Activated T-helper 1 cell treated with anti-CD3 and anti-CD28 coated beads, Interleukin-12 subunit alpha, Interleukin-12 subunit beta, Interleukin-2, Interleukin-4 antibody, amounts not matched to agents 30 ng/mL and 10 ng/mL and 1 ng/mL, durations not matched to agents 14 hours and 24 hours and 36 hours (primary cell): Measurements from ENCODE around the gene NBEAL1. TPM values are rescaled to one million over a fixed set of nuclear protein-coding genes. Genes with fewer than 3 reads are reported as not detected.
A peak's percentile ranks its signal among the peaks of the same experiment; 100 is the strongest.
"Not testable (repeated sequence)": the region's sequence is repeated elsewhere in the genome, so short reads cannot be mapped to it uniquely, and the experiment has no call there.

Experiments
- DNase-seq: peaks from one replicate; pipeline ENCODE4 v3.0.0; 2021; ENCODE audit warnings: low spot score
- H3K27ac Mint-ChIP-seq: one replicate; pipeline ENCODE4 v1.8.0; 2021; ENCODE audit warnings: mild to moderate bottlenecking, mixed read lengths
- H3K27me3 Mint-ChIP-seq: one replicate; pipeline ENCODE4 v1.8.0; 2022; ENCODE audit warnings: mild to moderate bottlenecking, moderate library complexity, mixed read lengths; ENCODE audit not compliant: insufficient read depth
- H3K36me3 Mint-ChIP-seq: one replicate; pipeline ENCODE4 v1.8.0; 2021; ENCODE audit warnings: low read depth, mixed read lengths
- H3K4me1 Mint-ChIP-seq: one replicate; pipeline ENCODE4 v1.8.0; 2021; ENCODE audit warnings: low read depth, mixed read lengths
- H3K4me3 Mint-ChIP-seq: one replicate; pipeline ENCODE4 v1.8.0; 2021; ENCODE audit warnings: mild to moderate bottlenecking, moderate library complexity, mixed read lengths
- H3K9me3 Mint-ChIP-seq: one replicate; pipeline ENCODE4 v1.8.0; 2021; ENCODE audit warnings: mixed read lengths
- intact Hi-C: fragments of 100-400 bp; cut with micrococcal nuclease; formaldehyde crosslinking; loops from one replicate; pipeline ENCODE4 v1.15.1; 2024
- total RNA-seq: library from RNA; stranded (reverse); gene quantifications from 2 replicates; pipeline ENCODE4 v1.2.3, GENCODE V29; 2022

The NBEAL1 gene
- 9.2 and 10.7 TPM in 2 replicates for total RNA-seq

- no peaks in the 10 kb centered on the region for H3K9me3 Mint-ChIP-seq
- H3K4me1 Mint-ChIP-seq: peaks cover 31% of the 10 kb centered on the region
- peak; percentile 97 for DNase-seq
- peaks cover 4% of the 10 kb centered on the region for H3K27me3 Mint-ChIP-seq
- H3K36me3 Mint-ChIP-seq: peaks cover 4% of the 10 kb centered on the region
- H3K27ac Mint-ChIP-seq: peak within 1 kb of the TSS; percentile 87
- intact Hi-C loops: loop anchor here (1.0 to 10.0 kb wide), 12 partner anchors 103 to 1110 kb away; partner anchors contain the start of genes ABI2, CYP20A1, FAM117B and ICA1L
- H3K4me3 Mint-ChIP-seq: peak within 1 kb of the TSS; percentile 94
Measured at GRCh38 chr2:203014456-203015199, at the start of gene NBEAL1. TSS of gene NBEAL1 (plus strand) at chr2:203014875. CDS start at chr2:203016385, 1,510 bp downstream.

GRCh38 chr2:202965810-202966460 lies 48.7 kb upstream of the NBEAL1 start:
- peak; percentile 26 for DNase-seq
- no peak overlapping the region for H3K4me3 Mint-ChIP-seq
- peaks cover 12% of the 10 kb centered on the region for H3K4me1 Mint-ChIP-seq
- no peak overlapping the region for H3K27ac Mint-ChIP-seq
- no peaks in the 10 kb centered on the region for H3K9me3 Mint-ChIP-seq
- intact Hi-C loops: no loop called here
- no peaks in the 10 kb centered on the region for H3K27me3 Mint-ChIP-seq
- H3K36me3 Mint-ChIP-seq: no peaks in the 10 kb centered on the region

- H3K9me3 Mint-ChIP-seq, H3K36me3 Mint-ChIP-seq, H3K4me3 Mint-ChIP-seq, H3K27me3 Mint-ChIP-seq, intact Hi-C loops, H3K27ac Mint-ChIP-seq, DNase-seq: not testable (repeated sequence)
- H3K4me1 Mint-ChIP-seq: peaks cover 12% of the 10 kb centered on the region
Measured at GRCh38 chr2:202969404-202969803, 45.3 kb upstream of the NBEAL1 start.

GRCh38 chr2:202976809-202977208 lies 37.9 kb upstream of the NBEAL1 start:
- no peaks in the 10 kb centered on the region for H3K9me3 Mint-ChIP-seq
- H3K4me3 Mint-ChIP-seq: no peak overlapping the region
- intact Hi-C loops: no loop called here
- no peaks in the 10 kb centered on the region for H3K27me3 Mint-ChIP-seq
- H3K4me1 Mint-ChIP-seq: no peaks in the 10 kb centered on the region
- H3K27ac Mint-ChIP-seq: no peak overlapping the region
- peaks cover 3% of the 10 kb centered on the region for H3K36me3 Mint-ChIP-seq
- DNase-seq: no peak

GRCh38 chr2:202982779-202983491 lies 31.7 kb upstream of the NBEAL1 start:
- no peaks in the 10 kb centered on the region for H3K9me3 Mint-ChIP-seq
- no peak overlapping the region for H3K4me3 Mint-ChIP-seq
- no peaks in the 10 kb centered on the region for H3K27me3 Mint-ChIP-seq
- intact Hi-C loops: no loop called here
- DNase-seq: no peak
- H3K36me3 Mint-ChIP-seq: peaks cover 3% of the 10 kb centered on the region
- no peak overlapping the region for H3K27ac Mint-ChIP-seq
- no peaks in the 10 kb centered on the region for H3K4me1 Mint-ChIP-seq

- H3K4me1 Mint-ChIP-seq: no peaks in the 10 kb centered on the region
- H3K27me3 Mint-ChIP-seq: no peaks in the 10 kb centered on the region
- H3K27ac Mint-ChIP-seq: no peak overlapping the region
- H3K36me3 Mint-ChIP-seq: no peaks in the 10 kb centered on the region
- H3K4me3 Mint-ChIP-seq: no peak overlapping the region
- no peaks in the 10 kb centered on the region for H3K9me3 Mint-ChIP-seq
- intact Hi-C loops: no loop called here
- DNase-seq: no peak
Measured at GRCh38 chr2:202989749-202990148, 24.9 kb upstream of the NBEAL1 start.

- DNase-seq: no peak
- Mint-ChIP-seq H3K36me3 (peaks cover 2% of the 10 kb centered on the region), H3K9me3 (no peaks in the 10 kb centered on the region), H3K4me1 (no peaks in the 10 kb centered on the region), H3K27ac (no peak overlapping the region), H3K4me3 (no peak overlapping the region), H3K27me3 (no peaks in the 10 kb centered on the region)
- intact Hi-C loops: no loop called here
Measured at GRCh38 chr2:202990501-202990900, 24.2 kb upstream of the NBEAL1 start.

GRCh38 chr2:202997113-202997512 lies 17.6 kb upstream of the NBEAL1 start:
- H3K9me3 Mint-ChIP-seq, intact Hi-C loops, H3K4me3 Mint-ChIP-seq, H3K27me3 Mint-ChIP-seq, DNase-seq, H3K36me3 Mint-ChIP-seq, H3K4me1 Mint-ChIP-seq, H3K27ac Mint-ChIP-seq: not testable (repeated sequence)

GRCh38 chr2:203002054-203002821 lies 12.4 kb upstream of the NBEAL1 start:
- Mint-ChIP-seq H3K4me1 (no peaks in the 10 kb centered on the region), H3K27me3 (peaks cover 13% of the 10 kb centered on the region), H3K4me3 (no peak overlapping the region), H3K27ac (no peak overlapping the region), H3K36me3 (no peaks in the 10 kb centered on the region), H3K9me3 (no peaks in the 10 kb centered on the region)
- DNase-seq: no peak
- intact Hi-C loops: no loop called here

GRCh38 chr2:203003716-203004115 lies 11.0 kb upstream of the NBEAL1 start:
- Mint-ChIP-seq H3K4me1 (no peaks in the 10 kb centered on the region), H3K27ac (no peak overlapping the region), H3K9me3 (no peaks in the 10 kb centered on the region), H3K36me3 (no peaks in the 10 kb centered on the region), H3K27me3 (peaks cover 13% of the 10 kb centered on the region), H3K4me3 (no peak overlapping the region)
- DNase-seq: no peak
- intact Hi-C loops: no loop called here

- intact Hi-C loops: loop anchor here (10.0 kb wide), 3 partner anchors 438 to 1108 kb away; no protein-coding TSS in a partner anchor
- H3K9me3 Mint-ChIP-seq: no peaks in the 10 kb centered on the region
- peak overlapping the region; percentile 12 for H3K4me3 Mint-ChIP-seq
- peaks cover 31% of the 10 kb centered on the region for H3K4me1 Mint-ChIP-seq
- DNase-seq: no peak
- no peak overlapping the region for H3K27ac Mint-ChIP-seq
- peaks cover under 1% of the 10 kb centered on the region for H3K27me3 Mint-ChIP-seq
- peaks cover 4% of the 10 kb centered on the region for H3K36me3 Mint-ChIP-seq
Measured at GRCh38 chr2:203016716-203017115, 2.0 kb downstream of the NBEAL1 start.

GRCh38 chr2:203018181-203018580 lies 3.5 kb downstream of the NBEAL1 start:
- intact Hi-C loops: loop anchor here (10.0 kb wide), 3 partner anchors 437 to 1107 kb away; no protein-coding TSS in a partner anchor
- H3K4me1 Mint-ChIP-seq: peaks cover 35% of the 10 kb centered on the region
- H3K36me3 Mint-ChIP-seq: peaks cover 4% of the 10 kb centered on the region
- H3K4me3 Mint-ChIP-seq: peak overlapping the region; percentile 27
- H3K27ac Mint-ChIP-seq: no peak overlapping the region
- H3K27me3 Mint-ChIP-seq: no peaks in the 10 kb centered on the region
- no peak for DNase-seq
- H3K9me3 Mint-ChIP-seq: no peaks in the 10 kb centered on the region
